ENCODE measurements around the gene MYRIP. TPM values are rescaled to one million over a fixed set of nuclear protein-coding genes. Genes with fewer than 3 reads are reported as not detected.
"Not testable (repeated sequence)": the region's sequence is repeated elsewhere in the genome, so short reads cannot be mapped to it uniquely, and the experiment has no call there.

MYRIP gene
- total and polyA plus RNA-seq, 8 donors = 0.29 to 1.9 (median 0.57) TPM

DNA sequence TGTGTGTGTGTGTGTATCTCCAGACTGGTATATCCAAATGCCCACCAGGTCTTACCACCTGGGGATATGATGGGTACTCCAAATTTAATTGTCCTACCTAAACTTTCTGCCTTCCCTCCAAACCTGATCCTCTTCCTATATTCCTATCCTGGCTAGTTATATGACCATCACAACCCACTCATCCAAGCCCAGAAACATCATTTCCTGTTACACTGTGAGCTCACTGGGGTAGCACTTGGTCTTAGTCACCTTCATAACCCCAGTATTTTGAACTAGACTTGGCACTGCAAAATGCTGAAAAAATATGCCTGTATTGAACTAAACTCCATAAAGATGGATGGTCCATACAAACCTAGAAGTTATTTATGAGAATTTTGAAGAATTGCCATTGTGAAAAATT lies 321.3 kb downstream of the MYRIP start:
- Histone ChIP-seq H3K27me3 (no peaks in the 10 kb centered on the region), H3K4me3 (no peak overlapping the region), H3K36me3 (no peaks in the 10 kb centered on the region), H3K27ac (no peak overlapping the region), H3K9me3 (peaks cover 0 to 23% of the 10 kb centered on the region in 2 donors), H3K4me1 (no peaks in the 10 kb centered on the region)
- ATAC-seq = no peak
- no peak for TF ChIP-seq CTCF (IDR thresholded peaks at IDR 0.05)
- intact Hi-C loops (cut with DNase I) = no loop called here
- DNase-seq = no peak

DNA sequence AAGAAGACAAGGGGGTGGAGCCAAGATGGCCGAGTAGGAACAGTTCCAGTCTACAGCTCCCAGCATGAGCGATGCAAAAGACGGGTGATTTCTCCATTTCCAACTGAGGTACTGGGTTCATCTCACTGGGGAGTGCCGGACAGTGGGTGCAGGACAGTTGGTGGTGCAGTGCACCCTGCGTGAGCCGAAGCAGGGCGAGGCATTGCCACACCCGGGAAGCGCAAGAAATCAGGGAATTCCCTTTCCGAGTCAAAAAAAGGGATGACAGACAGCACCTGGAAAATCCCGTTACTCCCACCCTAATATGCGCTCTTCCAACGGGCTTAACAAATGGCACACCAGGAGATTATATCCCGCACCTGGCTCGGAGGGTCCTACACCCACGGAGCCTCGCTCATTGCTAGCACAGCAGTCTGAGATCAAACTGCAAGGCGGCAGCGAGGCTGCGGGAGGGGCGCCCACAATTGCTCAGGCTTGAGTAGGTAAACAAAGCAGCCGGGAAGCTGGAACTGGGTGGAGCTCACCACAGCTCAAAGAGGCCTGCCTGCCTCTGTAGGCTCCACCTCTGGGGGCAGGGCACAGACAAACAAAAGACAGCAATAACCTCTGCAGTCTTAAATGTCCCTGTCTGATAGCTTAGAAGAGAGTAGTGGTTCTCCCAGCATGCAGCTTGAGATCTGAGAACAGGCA lies 324.6 kb downstream of the MYRIP start:
- H3K27me3 ChIP-seq; H3K27ac ChIP-seq; ATAC-seq; DNase-seq; intact Hi-C loops (cut with DNase I); H3K36me3 ChIP-seq; H3K4me1 ChIP-seq; H3K4me3 ChIP-seq: not testable (repeated sequence)
- H3K9me3 ChIP-seq = peaks cover 0 to 23% of the 10 kb centered on the region in 2 donors

DNA sequence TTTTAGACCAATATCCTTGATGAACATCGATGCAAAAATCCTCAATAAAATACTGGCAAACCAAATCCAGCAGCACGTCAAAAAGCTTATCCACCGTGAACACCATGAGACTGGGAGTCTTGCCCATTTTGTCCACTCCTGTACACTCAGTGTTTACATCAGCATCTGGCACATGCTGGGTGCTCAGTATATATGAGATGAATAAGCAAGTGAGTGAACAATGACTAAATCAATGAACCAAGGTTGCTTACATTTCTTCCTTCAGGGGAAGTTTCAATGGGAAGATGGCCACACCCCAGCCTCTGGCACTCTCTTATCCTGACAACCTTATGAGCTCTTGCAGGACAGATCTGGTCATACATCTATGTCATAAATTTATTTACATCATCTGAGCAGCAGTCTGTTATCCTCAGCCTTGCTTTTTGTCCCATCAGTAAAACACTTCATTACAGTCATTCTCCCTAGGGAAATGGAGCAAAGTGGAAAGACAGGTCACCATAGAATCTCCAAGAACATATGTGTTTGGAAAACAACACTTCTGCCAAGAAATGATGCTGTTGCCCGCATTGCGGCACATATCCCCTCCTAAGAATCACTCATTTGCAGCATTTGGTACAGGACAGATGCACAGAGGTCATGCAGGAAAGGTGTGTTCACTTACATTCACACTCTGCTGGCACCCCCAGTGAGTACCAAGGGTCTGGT lies 328.3 kb downstream of the MYRIP start:
- Histone ChIP-seq H3K27ac (no peak overlapping the region), H3K36me3 (no peaks in the 10 kb centered on the region), H3K9me3 (peaks cover 0 to 23% of the 10 kb centered on the region in 2 donors), H3K4me1 (no peaks in the 10 kb centered on the region), H3K27me3 (no peaks in the 10 kb centered on the region), H3K4me3 (no peak overlapping the region)
- TF ChIP-seq CTCF (IDR thresholded peaks at IDR 0.05) = no peak
- intact Hi-C loops (cut with DNase I) = no loop called here
- ATAC-seq (no peak), DNase-seq (no peak)

GRCh38 chr3:40143283-40144090 lies 334.1 kb downstream of the MYRIP start:
- ATAC-seq = no peak
- H3K4me3 ChIP-seq = no peak overlapping the region
- H3K36me3 ChIP-seq = no peaks in the 10 kb centered on the region
- intact Hi-C loops (cut with DNase I) = no loop called here
- H3K9me3 ChIP-seq = peaks cover 0 to 6% of the 10 kb centered on the region in 2 donors
- TF ChIP-seq CTCF (IDR thresholded peaks at IDR 0.05) = no peak
- H3K27me3 ChIP-seq = no peaks in the 10 kb centered on the region
- no peaks in the 10 kb centered on the region for H3K4me1 ChIP-seq
- DNase-seq = no peak
- H3K27ac ChIP-seq = no peak overlapping the region

DNA sequence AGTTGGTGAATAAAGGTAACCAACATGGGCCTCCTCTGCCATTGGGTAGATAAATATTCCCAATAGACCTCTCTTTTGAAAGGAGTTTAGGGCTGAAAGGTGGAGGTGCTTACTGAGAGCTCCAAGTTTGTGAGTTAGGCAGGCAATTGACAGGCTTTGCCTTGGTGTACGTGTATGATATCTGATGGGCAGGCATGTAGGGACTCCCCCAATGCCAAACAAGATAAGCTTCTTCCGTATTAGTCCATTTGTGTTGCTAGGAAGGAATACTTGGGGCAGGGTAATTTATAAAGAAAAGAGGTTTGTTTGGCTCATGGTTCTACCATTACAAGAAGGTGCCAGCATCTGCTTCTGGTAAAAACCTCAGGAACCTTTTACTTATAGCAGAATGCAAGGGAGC lies 339.4 kb downstream of the MYRIP start:
- no peak for ATAC-seq
- intact Hi-C loops (cut with DNase I) = no loop called here
- Histone ChIP-seq H3K4me1 (no peaks in the 10 kb centered on the region), H3K36me3 (no peaks in the 10 kb centered on the region), H3K27me3 (no peaks in the 10 kb centered on the region), H3K27ac (no peak overlapping the region), H3K4me3 (no peak overlapping the region), H3K9me3 (no peaks in the 10 kb centered on the region)
- no peak for TF ChIP-seq CTCF (IDR thresholded peaks at IDR 0.05)
- no peak for DNase-seq
